K562 (cell line): ENCODE data around the gene MMP28. TPM values are rescaled to one million over a fixed set of nuclear protein-coding genes. Genes with fewer than 3 reads are reported as not detected.

ENCODE experiments used
- BCL6 ChIP-seq: fragments of 250-450 bp; sonication (Bioruptor Pico); IDR thresholded peaks from 2 replicates; pipeline ENCODE4 v1.4.0; 2020
- C11orf30 ChIP-seq: fragments of 450-650 bp; IDR thresholded peaks from 2 replicates; pipeline ENCODE4 v1.6.1; 2016; ENCODE audit warnings: low read depth, mild to moderate bottlenecking
- CGGBP1 ChIP-seq: fragments of 250-450 bp; sonication (Bioruptor Pico); IDR thresholded peaks from 2 replicates; pipeline ENCODE4 v1.9.0; 2021; ENCODE audit warnings: mild to moderate bottlenecking
- CSDE1 ChIP-seq, 2 experiments: fragments of 450-650 bp; IDR thresholded peaks; 2 replicates each; pipeline ENCODE4 v1.6.1; 2016; ENCODE audit warnings: mild to moderate bottlenecking in 1 of 2
- DACH1 ChIP-seq: fragments of 450-650 bp; IDR thresholded peaks from 2 replicates; pipeline ENCODE4 v1.6.1; 2018; ENCODE audit not compliant: partially characterized antibody
- EHMT2 ChIP-seq: fragments of 450-650 bp; IDR thresholded peaks from 2 replicates; pipeline ENCODE4 v1.6.1; 2018; ENCODE audit warnings: antibody characterized with exemption
- FIP1L1 ChIP-seq: fragments of 200-400 bp; formaldehyde crosslinking; IDR thresholded peaks from 2 replicates; pipeline ENCODE4 v1.6.1; 2018; ENCODE audit warnings: mild to moderate bottlenecking, low read depth, low read length; ENCODE audit not compliant: poor library complexity, severe bottlenecking
- GATAD2A ChIP-seq: fragments of 450-650 bp; IDR thresholded peaks from 2 replicates; pipeline ENCODE4 v1.6.1; 2017
- GTF2A2 ChIP-seq: IDR thresholded peaks from 2 replicates; pipeline ENCODE4 v1.6.1; 2016; ENCODE audit warnings: mild to moderate bottlenecking, missing genetic modification characterization, missing compliant biosample characterization
- KDM1A ChIP-seq, 2 experiments: fragments of 450-650 bp; IDR thresholded peaks; 2 replicates each; pipeline ENCODE4 v1.6.1; 2016; ENCODE audit warnings: mild to moderate bottlenecking in 2 of 2
- KLF13 ChIP-seq: fragments of 450-650 bp; IDR thresholded peaks from 2 replicates; pipeline ENCODE4 v1.6.1; 2016; ENCODE audit warnings: missing genetic modification characterization, low read depth, mild to moderate bottlenecking, missing compliant biosample characterization, moderate library complexity, borderline replicate concordance
- MBD1 ChIP-seq: fragments of 250-450 bp; sonication (Bioruptor Pico); IDR thresholded peaks from 2 replicates; pipeline ENCODE4 v1.8.0; 2022; ENCODE audit warnings: inconsistent platforms
- MEF2A ChIP-seq: IDR thresholded peaks from 2 replicates; pipeline ENCODE4 v1.6.1; 2011; ENCODE audit warnings: low read depth, mild to moderate bottlenecking, low read length, moderate library complexity; ENCODE audit not compliant: control insufficient read depth
- MIER1 ChIP-seq: fragments of 450-650 bp; IDR thresholded peaks from 2 replicates; pipeline ENCODE4 v1.6.1; 2016; ENCODE audit warnings: antibody characterized with exemption, mild to moderate bottlenecking, low read depth
- NR2F6 ChIP-seq: fragments of 450-650 bp; formaldehyde crosslinking; IDR thresholded peaks from 2 replicates; pipeline ENCODE4 v1.4.0; 2020; ENCODE audit warnings: mild to moderate bottlenecking
- NRF1 ChIP-seq, 2 experiments: fragments of 450-650 bp; IDR thresholded peaks in 1 of 2; conservative IDR thresholded peaks in 1 of 2; 2 replicates each; pipeline ENCODE4 v1.6.1; 2014; ENCODE audit warnings: mild to moderate bottlenecking in 2 of 2
- POLR2B ChIP-seq: fragments of 450-650 bp; IDR thresholded peaks from 2 replicates; pipeline ENCODE4 v1.6.1; 2018; ENCODE audit warnings: low read depth; ENCODE audit not compliant: partially characterized antibody
- POU5F1 ChIP-seq: fragments of 150-350 bp; IDR thresholded peaks from 2 replicates; pipeline ENCODE4 v1.6.1; 2014; ENCODE audit warnings: borderline replicate concordance, low read length, low read depth, mild to moderate bottlenecking; ENCODE audit not compliant: partially characterized antibody
- PURB ChIP-seq: sonication (generic); formaldehyde crosslinking; IDR thresholded peaks from 2 replicates; pipeline ENCODE4 v1.9.0; 2021; ENCODE audit warnings: low read depth, mild to moderate bottlenecking, missing genetic modification reagents
- RBM17 ChIP-seq: fragments of 200-400 bp; formaldehyde crosslinking; IDR thresholded peaks from 2 replicates; pipeline ENCODE4 v1.6.1; 2017; ENCODE audit warnings: low read depth, mild to moderate bottlenecking, low read length, borderline replicate concordance
- SMARCC2 ChIP-seq: fragments of 450-650 bp; IDR thresholded peaks from 2 replicates; pipeline ENCODE4 v1.6.1; 2017; ENCODE audit warnings: antibody characterized with exemption, moderate library complexity, mild to moderate bottlenecking, low read depth
- TAF15 ChIP-seq: fragments of 200-400 bp; formaldehyde crosslinking; IDR thresholded peaks from 2 replicates; pipeline ENCODE4 v1.6.1; 2017; ENCODE audit warnings: mild to moderate bottlenecking, low read depth, low read length, moderate library complexity
- TCFL5 ChIP-seq: fragments of 250-450 bp; sonication (Bioruptor Pico); conservative IDR thresholded peaks from 2 replicates; pipeline ENCODE4 v1.6.1; 2021; ENCODE audit warnings: mild to moderate bottlenecking, moderate library complexity, matching md5 sums
- TRIM25 ChIP-seq: fragments of 450-650 bp; IDR thresholded peaks from 2 replicates; pipeline ENCODE4 v1.7.0; 2016; ENCODE audit warnings: borderline replicate concordance
- ZC3H8 ChIP-seq: fragments of 450-650 bp; IDR thresholded peaks from 2 replicates; pipeline ENCODE4 v1.6.1; 2017
- ZFP30 ChIP-seq: fragments of 250-450 bp; sonication (Bioruptor Pico); IDR thresholded peaks from 2 replicates; pipeline ENCODE4 v1.8.0; 2022; ENCODE audit warnings: moderate library complexity, mild to moderate bottlenecking, inconsistent platforms, borderline replicate concordance
- ZNF311 ChIP-seq: fragments of 250-450 bp; sonication (Bioruptor Pico); IDR thresholded peaks from 2 replicates; pipeline ENCODE4 v1.4.0; 2020; ENCODE audit warnings: mild to moderate bottlenecking, moderate library complexity
- ZNF316 ChIP-seq: fragments of 450-650 bp; IDR thresholded peaks from 2 replicates; pipeline ENCODE4 v1.6.1; 2016
- polyA plus RNA-seq, 8 experiments: library from polyadenylated mRNA; depleted of rRNA in 4 of 8; stranded (reverse) in 5 of 8; unstranded in 3 of 8; fragments of >200 nt; fragmentation: Nextera tagmentation in 2 of 8; fragmentation: Illumina TruSeq in 1 of 8; extraction: Ambion mirVana in 2 of 8; extraction: Trizol in 1 of 8; gene quantifications; 2 replicates each; pipeline versions ENCODE4 v1.2.1 to v1.2.3, GENCODE V29; 2011 to 2014; ENCODE audit warnings: inconsistent platforms in 1 of 8, missing spikeins in 1 of 8
- total RNA-seq, 7 experiments: library from RNA; depleted of rRNA in 6 of 7; stranded (reverse); fragments of >200 nt in 6 of 7; fragmentation: Illumina TruSeq in 2 of 7; extraction: Trizol in 2 of 7; gene quantifications; 2 replicates each; pipeline versions ENCODE4 v1.2.1 to v1.2.3, GENCODE V29; 2011 to 2021; ENCODE audit warnings: low replicate concordance in 1 of 7

Gene MMP28
- total and polyA plus RNA-seq, 9 of the 15 experiments (the other 6 are each of a cell fraction or from before 2014, with no cell fraction given), result not detected

GRCh38 chr17:35808240-35808961, 13.0 kb upstream of the MMP28 start (continued):
- TF ChIP-seq MIER1, result no peak
- TF ChIP-seq POU5F1, result no peak
- no peak for TF ChIP-seq GATAD2A
- TF ChIP-seq MBD1, result no peak
- no peak for TF ChIP-seq NRF1 (conservative IDR thresholded peaks at IDR 0.05 in 1 of 2, IDR thresholded peaks at IDR 0.05 in 1 of 2)
- no peak for TF ChIP-seq RBM17
- no peak for TF ChIP-seq KLF13 (tag)
- TF ChIP-seq CGGBP1 (CRISPR knock-in tag), result no peak
- TF ChIP-seq TCFL5 (CRISPR knock-in tag), result no peak
- no peak for TF ChIP-seq EHMT2
- TF ChIP-seq ZFP30 (CRISPR knock-in tag), result no peak
- no peak for TF ChIP-seq ZC3H8
- no peak for TF ChIP-seq TRIM25
- 0 out of 4 replicates have a peak, but pooled peaks of 1 of the 2 experiments have one; percentile 13 for TF ChIP-seq KDM1A (IDR thresholded peaks at IDR 0.05)
- no peak for TF ChIP-seq GTF2A2
- no peak for TF ChIP-seq ZNF311 (CRISPR knock-in tag)
- TF ChIP-seq DACH1, result no peak
- TF ChIP-seq ZNF316, result peak; percentile 55
- TF ChIP-seq PURB, result no peak
- TF ChIP-seq TAF15, result no peak
- TF ChIP-seq NR2F6 (CRISPR knock-in tag), result 0 out of 2 replicates have a peak, but pooled peaks have one; percentile 47
- TF ChIP-seq MEF2A, result no peak
- peak; percentile 55 for TF ChIP-seq POLR2B
- no peak for TF ChIP-seq SMARCC2
- TF ChIP-seq C11orf30, result peak; percentile 32; the same call in 1 of the 2 replicates
- TF ChIP-seq FIP1L1, result no peak
- no peak for TF ChIP-seq BCL6 (CRISPR knock-in tag)
- TF ChIP-seq CSDE1 (IDR thresholded peaks at IDR 0.05), result no peak
